LNCAP (cell line): ENCODE data around the gene ASB2.
A peak's percentile ranks its signal among the peaks of the same experiment; 100 is the strongest.

Experiments used
- TF ChIP-seq, protein P1 (sequence below): fragments of 450-650 bp; IDR thresholded peaks from 2 replicates; pipeline ENCODE4 v1.5.1; 2017; ENCODE audit warnings: mild to moderate bottlenecking

ASB2 gene

DNA sequence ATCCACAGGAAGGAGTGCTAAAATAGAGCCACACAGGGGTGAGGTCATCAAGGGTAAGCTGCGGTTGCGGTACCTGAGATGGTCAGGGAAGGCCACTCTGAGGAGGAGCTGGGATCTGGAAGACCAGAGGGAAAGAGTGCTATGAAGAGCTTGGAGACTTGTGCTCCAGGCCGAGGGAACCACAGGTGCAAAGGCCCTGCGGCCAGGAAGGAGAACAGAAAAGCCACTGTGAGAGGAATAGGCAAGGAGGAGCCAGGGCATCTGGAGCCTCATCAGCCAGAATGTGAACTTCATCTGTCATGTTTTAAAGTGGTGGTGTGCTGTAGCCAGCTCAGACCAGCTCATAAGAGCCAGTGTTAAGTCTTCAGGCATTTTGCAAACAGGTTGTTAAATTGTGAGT lies 15.3 kb upstream of the ASB2 start:
- TF ChIP-seq, protein P1, sequence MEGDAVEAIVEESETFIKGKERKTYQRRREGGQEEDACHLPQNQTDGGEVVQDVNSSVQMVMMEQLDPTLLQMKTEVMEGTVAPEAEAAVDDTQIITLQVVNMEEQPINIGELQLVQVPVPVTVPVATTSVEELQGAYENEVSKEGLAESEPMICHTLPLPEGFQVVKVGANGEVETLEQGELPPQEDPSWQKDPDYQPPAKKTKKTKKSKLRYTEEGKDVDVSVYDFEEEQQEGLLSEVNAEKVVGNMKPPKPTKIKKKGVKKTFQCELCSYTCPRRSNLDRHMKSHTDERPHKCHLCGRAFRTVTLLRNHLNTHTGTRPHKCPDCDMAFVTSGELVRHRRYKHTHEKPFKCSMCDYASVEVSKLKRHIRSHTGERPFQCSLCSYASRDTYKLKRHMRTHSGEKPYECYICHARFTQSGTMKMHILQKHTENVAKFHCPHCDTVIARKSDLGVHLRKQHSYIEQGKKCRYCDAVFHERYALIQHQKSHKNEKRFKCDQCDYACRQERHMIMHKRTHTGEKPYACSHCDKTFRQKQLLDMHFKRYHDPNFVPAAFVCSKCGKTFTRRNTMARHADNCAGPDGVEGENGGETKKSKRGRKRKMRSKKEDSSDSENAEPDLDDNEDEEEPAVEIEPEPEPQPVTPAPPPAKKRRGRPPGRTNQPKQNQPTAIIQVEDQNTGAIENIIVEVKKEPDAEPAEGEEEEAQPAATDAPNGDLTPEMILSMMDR: no peak

DNA sequence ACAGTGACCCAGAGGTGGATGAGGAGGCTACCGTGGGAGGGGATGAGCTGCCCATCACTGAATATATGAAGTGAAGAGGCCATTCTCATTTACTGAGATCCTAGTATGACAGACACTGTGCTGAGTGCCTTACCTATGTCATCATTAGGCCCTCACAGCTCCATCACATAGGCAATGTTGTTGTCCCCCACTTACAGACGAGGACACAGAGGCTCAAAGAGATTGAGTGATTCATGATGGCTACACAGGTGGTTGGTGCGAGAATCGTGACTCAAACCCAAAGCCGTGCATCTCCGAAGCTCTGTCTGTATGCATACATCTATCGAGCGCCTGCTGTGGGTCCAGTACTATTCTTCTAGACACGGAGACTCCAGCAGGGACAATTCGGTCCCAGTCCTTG lies 14.8 kb upstream of the ASB2 start:
- TF ChIP-seq, protein P1: no peak

DNA sequence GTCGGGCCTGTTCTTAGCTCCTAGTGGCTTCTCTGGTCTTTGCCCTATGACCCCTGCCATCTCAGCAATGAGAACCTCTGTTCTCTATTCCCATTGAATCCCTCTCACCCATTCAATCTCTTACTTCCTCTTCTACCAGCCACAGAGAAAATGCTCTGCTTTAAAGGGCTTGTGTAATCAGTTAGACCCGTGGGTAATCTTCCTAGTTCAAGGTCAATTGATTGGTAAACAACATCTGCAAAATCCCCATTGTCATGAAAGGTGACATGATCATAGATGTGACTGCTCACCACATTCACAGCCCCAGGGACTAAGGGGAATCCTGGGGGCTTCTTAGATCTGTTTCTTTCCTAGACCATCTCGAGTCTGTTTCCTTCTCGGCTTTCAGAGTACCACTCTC lies 13.6 kb upstream of the ASB2 start:
- TF ChIP-seq, protein P1: no peak

DNA sequence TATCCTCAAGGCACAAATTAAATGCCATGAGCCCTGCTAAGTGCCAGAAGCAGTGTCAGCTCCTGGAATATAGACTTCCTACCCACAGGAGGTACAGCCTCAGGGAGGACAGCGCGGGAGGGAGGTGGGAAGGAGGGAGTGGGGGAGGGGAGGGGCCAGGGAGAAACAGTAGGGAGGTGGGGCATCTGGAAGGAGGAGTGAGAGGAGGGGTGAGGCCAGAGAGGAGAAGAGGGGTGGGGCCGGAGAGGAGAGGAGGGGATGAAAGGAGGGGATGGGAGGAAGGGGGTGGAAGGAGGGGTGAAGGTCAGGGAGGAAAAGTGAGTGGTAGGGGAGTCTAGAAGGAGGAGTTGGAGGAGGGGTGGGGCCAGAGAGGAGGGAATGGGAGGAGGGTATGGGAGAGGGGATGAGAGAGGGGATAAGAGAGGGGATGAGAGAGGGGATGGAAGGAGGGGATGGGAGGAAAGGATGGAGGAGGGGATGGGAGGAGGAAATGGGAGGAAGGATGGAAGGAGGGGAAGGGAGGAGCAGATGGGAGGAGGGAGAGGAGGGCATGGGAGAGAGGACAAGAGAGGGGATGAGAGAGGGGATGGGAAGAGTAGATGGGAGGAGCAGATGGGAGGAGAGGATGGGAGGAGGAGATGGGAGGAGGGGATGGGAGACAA lies 11.6 kb upstream of the ASB2 start:
- TF ChIP-seq, protein P1: no peak

DNA sequence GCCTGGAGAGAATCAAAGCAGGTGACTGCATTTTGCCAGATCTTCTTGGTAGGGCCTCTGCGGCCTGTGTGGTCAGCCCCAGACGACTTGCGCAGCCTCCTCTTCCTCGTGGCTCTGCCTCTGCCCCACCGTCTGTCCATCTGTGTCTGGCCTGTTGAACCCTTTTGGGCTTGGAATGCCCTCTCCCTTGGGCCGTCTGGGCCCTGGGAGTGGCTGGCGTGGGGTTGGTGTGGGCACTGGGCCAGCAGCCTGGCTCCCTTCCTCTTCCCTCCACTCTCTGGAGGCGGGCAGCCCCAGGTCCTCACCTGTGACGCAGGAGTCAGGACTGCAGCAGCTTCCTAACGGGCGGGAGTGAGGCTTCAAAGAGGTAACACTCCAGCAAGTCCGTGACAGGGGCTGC lies 11.0 kb upstream of the ASB2 start:
- TF ChIP-seq, protein P1: no peak

DNA sequence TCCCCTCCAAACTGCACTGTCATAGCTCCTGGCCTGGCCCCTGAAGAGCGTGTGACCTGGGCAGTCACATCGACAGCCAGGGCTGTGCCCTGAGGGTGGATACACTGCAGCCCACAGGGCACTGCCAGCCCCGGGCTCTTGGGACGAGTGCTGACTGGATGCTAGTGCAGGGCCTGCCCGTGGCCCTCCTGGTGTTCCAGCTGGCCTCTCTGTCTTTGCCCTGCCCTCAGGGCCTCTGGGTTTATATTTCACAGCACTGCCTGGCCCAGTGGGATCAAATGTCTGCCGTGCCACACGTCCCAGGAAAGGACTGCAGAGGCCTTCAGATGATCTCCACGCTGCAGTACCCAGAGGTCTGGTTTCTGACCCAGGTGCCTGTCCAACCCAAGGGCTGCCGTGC lies 10.6 kb upstream of the ASB2 start:
- TF ChIP-seq, protein P1: no peak

DNA sequence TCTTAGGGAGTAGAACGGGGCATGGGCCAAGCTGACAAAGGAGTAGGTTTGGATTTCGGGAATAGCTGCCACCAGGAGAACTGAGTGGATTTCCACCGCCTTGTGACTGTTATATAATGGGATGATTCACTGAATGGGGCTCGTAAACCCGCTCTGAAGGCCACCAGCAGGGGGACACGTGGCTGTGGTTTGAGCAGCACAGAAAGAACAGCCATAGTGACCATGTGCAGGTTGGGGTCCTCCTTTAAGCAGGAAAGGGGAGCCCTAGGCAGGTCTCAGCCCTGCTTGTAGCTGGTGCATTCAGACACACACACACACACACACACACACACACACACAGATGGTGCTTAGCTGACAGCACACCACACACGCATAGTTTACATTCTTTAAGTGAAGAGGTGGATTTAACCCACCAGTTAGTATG lies 8.6 kb upstream of the ASB2 start:
- TF ChIP-seq, protein P1: peak; percentile 25; the same call in 1 of the 2 replicates

DNA sequence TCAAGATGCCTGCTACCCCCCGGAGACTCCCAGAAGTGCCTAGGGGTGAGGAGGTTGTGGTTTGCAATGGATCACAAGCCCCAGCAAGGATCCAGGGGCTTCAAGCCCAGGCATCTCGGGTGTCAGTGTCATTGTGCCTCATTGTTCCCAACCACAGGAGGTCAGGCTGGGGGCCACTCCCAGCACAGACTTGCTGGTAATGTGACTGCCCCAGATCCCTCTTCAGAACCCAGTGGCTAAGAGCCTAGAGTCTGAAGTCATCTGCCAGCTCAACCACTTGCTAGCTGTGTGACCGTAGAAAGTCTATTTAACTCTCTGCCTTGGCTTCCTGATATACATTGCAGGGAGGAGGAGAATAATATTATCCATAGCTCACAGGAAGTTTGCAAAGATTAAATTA lies 7.7 kb upstream of the ASB2 start:
- TF ChIP-seq, protein P1: no peak
